Measurements from ENCODE around the gene NCBP2L. TPM values are rescaled to one million over a fixed set of nuclear protein-coding genes. Genes with fewer than 3 reads are reported as not detected.

The NCBP2L gene
- total RNA-seq, 1 donor from 2014 or later, result not detected

DNA sequence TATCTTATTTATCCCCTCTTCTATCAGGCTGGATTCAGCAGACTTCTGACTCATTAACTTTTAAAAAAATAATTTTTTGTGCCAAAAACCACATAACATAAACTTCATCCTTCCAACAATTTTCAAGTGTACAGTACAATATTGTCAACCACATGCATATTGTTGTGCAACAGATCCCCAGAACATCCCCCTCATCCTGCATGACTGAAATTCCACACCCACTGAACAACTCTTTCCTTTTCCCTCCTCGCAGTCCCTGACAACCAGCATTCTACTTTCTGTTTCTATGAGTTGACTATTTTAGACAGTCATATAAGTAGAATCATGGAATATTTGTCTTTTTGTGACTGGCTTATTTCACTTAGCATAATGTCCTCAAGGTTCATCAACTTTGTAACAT lies 45.9 kb downstream of the NCBP2L start:
- TF ChIP-seq, protein P1, sequence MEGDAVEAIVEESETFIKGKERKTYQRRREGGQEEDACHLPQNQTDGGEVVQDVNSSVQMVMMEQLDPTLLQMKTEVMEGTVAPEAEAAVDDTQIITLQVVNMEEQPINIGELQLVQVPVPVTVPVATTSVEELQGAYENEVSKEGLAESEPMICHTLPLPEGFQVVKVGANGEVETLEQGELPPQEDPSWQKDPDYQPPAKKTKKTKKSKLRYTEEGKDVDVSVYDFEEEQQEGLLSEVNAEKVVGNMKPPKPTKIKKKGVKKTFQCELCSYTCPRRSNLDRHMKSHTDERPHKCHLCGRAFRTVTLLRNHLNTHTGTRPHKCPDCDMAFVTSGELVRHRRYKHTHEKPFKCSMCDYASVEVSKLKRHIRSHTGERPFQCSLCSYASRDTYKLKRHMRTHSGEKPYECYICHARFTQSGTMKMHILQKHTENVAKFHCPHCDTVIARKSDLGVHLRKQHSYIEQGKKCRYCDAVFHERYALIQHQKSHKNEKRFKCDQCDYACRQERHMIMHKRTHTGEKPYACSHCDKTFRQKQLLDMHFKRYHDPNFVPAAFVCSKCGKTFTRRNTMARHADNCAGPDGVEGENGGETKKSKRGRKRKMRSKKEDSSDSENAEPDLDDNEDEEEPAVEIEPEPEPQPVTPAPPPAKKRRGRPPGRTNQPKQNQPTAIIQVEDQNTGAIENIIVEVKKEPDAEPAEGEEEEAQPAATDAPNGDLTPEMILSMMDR (IDR thresholded peaks at IDR 0.05; ENCODE audit: insufficient read depth, low read length, poor library complexity, severe bottlenecking), result no peak
- no peaks in the 10 kb centered on the region for H3K27me3 ChIP-seq (ENCODE audit: control insufficient read depth, insufficient read depth, low read length)
- H3K36me3 ChIP-seq (ENCODE audit: control insufficient read depth, insufficient read depth, low read length), result no peaks in the 10 kb centered on the region
- H3K4me3 ChIP-seq (ENCODE audit: low read depth, low read length), result no peak overlapping the region
- no peak for DNase-seq (ENCODE audit: low read depth)

DNA sequence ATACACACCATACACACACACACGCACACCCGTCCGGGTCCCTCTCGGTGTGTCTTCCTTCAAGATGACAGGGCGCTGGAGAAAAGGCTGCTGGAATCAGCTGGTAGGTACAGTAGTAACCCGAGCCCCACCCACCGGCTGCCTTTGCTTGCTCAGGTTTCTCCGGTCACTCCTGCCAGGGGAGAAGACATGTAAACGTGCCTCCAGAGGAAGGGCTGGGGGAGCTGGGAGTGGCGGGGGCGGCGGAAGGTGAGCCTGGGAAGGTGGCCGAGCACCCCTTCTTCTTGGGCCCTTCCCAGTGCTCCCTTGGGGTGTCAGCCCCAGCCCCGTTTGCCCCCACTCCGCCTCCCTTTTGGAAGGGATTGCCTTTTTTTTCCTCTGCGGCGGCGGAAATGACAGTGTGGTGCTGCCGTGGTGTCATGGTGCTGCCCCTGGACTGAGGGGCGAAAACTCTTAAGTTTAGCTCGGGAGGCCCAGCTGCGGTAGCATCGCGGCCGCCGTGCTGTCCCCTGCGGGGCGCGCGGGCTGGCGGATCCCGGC lies 48.2 kb downstream of the NCBP2L start, which contains the start of gene MID2:
Gene MID2, plus strand, starts transcription at position 169 of the 540 bp plus-strand sequence. CDS start 561 bp downstream, outside the sequence.
- TF ChIP-seq, protein P1 (IDR thresholded peaks at IDR 0.05; ENCODE audit: insufficient read depth, low read length, poor library complexity, severe bottlenecking), result no peak
- Histone ChIP-seq H3K4me3 (ENCODE audit: low read depth, low read length) (peak within 1 kb of the TSS; percentile 48), H3K27me3 (ENCODE audit: control insufficient read depth, insufficient read depth, low read length) (no peaks in the 10 kb centered on the region), H3K36me3 (ENCODE audit: control insufficient read depth, insufficient read depth, low read length) (no peaks in the 10 kb centered on the region)
- DNase-seq (ENCODE audit: low read depth), result peak; percentile 14

DNA sequence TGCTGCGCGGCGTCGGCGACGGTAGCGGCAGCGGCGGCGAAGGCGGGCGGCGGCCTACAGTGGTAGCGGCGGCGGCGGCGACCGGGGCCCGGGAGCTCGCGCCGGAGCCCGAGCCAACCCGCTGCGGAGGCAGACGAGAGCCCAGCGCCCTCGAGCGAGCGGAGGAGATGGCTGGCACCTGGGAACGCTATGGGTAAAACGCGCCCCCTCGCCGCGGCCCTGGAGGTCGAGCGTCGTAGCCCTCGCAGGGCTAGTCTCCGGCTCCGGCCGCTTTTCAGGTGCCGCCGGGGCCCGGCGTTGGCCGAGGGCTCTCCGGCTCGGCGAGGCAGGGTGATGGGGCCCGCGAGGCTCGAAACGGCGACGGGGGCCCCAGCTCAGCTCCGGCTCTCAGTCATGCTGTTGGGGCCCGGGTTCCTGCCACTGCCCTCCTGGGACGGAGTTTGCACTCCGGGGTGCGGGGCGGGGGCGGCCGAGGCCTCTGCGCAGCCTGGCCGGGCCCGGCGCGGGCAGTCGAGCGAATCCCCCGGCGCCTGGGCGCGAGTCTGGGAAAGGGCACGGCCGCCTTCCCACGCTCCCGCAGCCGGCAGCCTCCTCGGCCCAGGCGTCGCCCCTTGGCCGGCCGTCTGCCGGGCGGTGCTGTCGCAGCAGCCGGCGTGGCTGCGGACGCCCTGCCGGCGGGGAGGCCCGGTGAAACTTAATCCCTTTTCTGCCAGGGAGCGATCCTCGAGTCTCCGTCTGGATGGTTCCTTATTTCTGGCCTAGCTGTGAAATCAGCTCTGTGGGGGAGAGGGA lies 48.9 kb downstream of the NCBP2L start:
- H3K4me3 ChIP-seq (ENCODE audit: low read depth, low read length), result peak overlapping the region; percentile 48
- no peaks in the 10 kb centered on the region for H3K36me3 ChIP-seq (ENCODE audit: control insufficient read depth, insufficient read depth, low read length)
- no peak for DNase-seq (ENCODE audit: low read depth)
- TF ChIP-seq, protein P1 (IDR thresholded peaks at IDR 0.05; ENCODE audit: insufficient read depth, low read length, poor library complexity, severe bottlenecking), result no peak
- no peaks in the 10 kb centered on the region for H3K27me3 ChIP-seq (ENCODE audit: control insufficient read depth, insufficient read depth, low read length)

DNA sequence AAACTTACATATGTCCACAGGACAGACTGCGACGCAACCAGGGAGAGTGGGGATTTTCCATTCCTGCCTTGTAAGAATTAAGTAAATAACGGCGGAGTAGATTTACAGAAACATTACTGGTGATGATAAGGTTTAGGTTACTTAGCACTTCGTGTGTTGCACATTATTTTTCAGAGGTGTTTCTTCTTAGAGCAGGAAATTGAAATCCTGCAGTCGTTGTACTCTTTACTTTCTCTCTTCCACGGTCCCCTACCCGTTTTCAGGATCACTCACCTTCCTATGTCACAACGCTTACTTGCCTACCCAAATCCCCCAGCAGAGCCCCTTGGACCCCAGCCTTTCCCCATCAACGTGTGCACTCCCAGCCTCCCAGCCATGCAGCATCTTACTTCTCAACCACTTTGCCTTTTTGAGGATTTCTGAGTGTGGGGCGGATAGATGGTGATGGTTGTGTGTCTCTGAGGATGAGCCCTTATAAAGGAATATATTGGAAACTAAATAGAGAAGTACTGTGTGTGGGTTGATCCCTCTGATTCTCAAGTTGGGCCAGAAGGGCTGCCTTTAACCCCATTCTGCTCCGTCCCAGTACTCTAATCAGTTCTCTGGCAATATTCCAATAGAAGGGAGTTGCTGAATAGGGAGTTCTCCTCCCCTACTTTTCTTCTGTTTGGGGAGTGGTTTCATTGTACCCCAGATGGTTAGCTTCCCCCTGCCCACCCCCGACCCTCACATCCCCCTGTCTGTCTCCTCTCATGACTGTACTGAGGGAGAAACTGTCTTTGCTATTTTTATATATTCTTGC lies 49.7 kb downstream of the NCBP2L start:
- H3K4me3 ChIP-seq (ENCODE audit: low read depth, low read length), result peak overlapping the region; percentile 48
- TF ChIP-seq, protein P1 (IDR thresholded peaks at IDR 0.05; ENCODE audit: insufficient read depth, low read length, poor library complexity, severe bottlenecking), result no peak
- DNase-seq (ENCODE audit: low read depth), result no peak
- H3K27me3 ChIP-seq (ENCODE audit: control insufficient read depth, insufficient read depth, low read length), result no peaks in the 10 kb centered on the region
- H3K36me3 ChIP-seq (ENCODE audit: control insufficient read depth, insufficient read depth, low read length), result no peaks in the 10 kb centered on the region

DNA sequence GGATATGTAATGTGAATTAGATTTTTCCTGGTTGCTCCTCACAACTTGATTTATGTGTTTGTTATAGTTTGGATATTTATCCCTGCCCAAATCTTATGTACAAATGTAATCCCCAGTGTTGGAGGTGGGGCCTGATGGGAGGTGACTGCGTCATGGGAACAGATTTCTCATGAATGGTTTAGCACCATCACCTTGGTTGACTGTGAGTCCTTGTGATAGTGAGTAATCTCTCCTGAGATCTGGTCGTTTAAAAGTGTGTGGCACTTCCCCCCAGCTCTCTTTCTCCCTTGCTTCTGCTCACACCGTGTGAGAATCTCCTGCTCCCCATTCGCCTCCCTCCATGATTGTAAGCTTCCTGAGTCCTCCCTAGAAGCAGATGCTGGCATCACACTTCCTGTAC lies 50.3 kb downstream of the NCBP2L start:
- H3K27me3 ChIP-seq (ENCODE audit: control insufficient read depth, insufficient read depth, low read length), result no peaks in the 10 kb centered on the region
- TF ChIP-seq, protein P1 (IDR thresholded peaks at IDR 0.05; ENCODE audit: insufficient read depth, low read length, poor library complexity, severe bottlenecking), result no peak
- H3K36me3 ChIP-seq (ENCODE audit: control insufficient read depth, insufficient read depth, low read length), result no peaks in the 10 kb centered on the region
- no peak overlapping the region for H3K4me3 ChIP-seq (ENCODE audit: low read depth, low read length)
- no peak for DNase-seq (ENCODE audit: low read depth)
